H1 (cell line): ENCODE data around the gene SOX6. TPM values are rescaled to one million over a fixed set of nuclear protein-coding genes. Genes with fewer than 3 reads are reported as not detected.

Source experiments
- GABPA ChIP-seq: IDR thresholded peaks from 2 replicates; pipeline ENCODE4 v1.6.1; 2011; ENCODE audit warnings: mild to moderate bottlenecking, low read length, moderate library complexity, borderline replicate concordance; ENCODE audit not compliant: insufficient read depth
- RAD21 ChIP-seq, 2 experiments: IDR thresholded peaks in 1 of 2; conservative IDR thresholded peaks in 1 of 2; 2 replicates each; pipeline ENCODE4 v1.6.1; 2011; ENCODE audit warnings: low read depth in 2 of 2, low read length in 2 of 2, improper control_type of control experiment in 1 of 2, inconsistent platforms in 1 of 2, mild to moderate bottlenecking in 1 of 2, moderate library complexity in 1 of 2
- SIX5 ChIP-seq: IDR thresholded peaks from 2 replicates; pipeline ENCODE4 v1.6.1; 2011; ENCODE audit warnings: mild to moderate bottlenecking, low read depth, low read length
- USF2 ChIP-seq: IDR thresholded peaks from 2 replicates; pipeline ENCODE4 v1.6.1; 2011; ENCODE audit warnings: low read length, improper control_type of control experiment
- polyA plus RNA-seq, 7 experiments: library from polyadenylated mRNA; depleted of rRNA in 3 of 7; stranded (reverse) in 5 of 7; unstranded in 2 of 7; fragments of >200 nt in 5 of 7; fragments of 200-250 nt in 2 of 7; gene quantifications; 1 replicate in 5 of 7; 2 replicates in 1 of 7; 4 replicates in 1 of 7; pipeline versions ENCODE4 v1.2.1 to v1.2.3, GENCODE V29; 2011 to 2013; ENCODE audit warnings: missing spikeins in 2 of 7, mixed read lengths in 2 of 7
- total RNA-seq: library from RNA; stranded (reverse); fragmentation: NEBNext Ultra II Directional; extraction: Animal tissue kit (Norgen Biotek cat#: 25700); gene quantifications from 2 replicates; pipeline ENCODE4 v1.2.1, GENCODE V29; 2021

SOX6 gene
- total and polyA plus RNA-seq, 2 of the 8 experiments (the other 6 are each of a cell fraction or from before 2014, with no cell fraction given) = 0.09 TPM; not detected in 1

DNA sequence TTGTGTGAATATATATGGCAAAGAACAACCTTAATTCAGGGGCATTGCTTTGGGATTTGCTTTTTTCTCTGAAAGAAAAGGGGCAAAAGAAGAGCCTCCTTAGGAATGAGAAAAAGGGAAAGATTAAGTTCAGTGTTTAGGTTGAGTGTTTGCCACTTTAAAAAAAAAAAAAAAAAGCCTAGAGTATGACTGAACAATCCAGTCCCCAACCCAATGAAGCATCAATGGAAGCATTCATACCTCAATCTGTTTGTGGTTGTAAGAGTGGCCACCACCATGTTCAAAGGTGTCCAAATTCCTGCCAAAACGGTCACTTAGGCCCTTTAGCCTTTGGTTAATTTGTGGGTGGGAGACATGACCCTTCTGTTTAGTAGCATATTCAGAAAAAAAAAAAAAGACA, 260.6 kb downstream of the SOX6 start (continued):
- TF ChIP-seq USF2 = no peak
- no peak for TF ChIP-seq SIX5
- no peak for TF ChIP-seq RAD21 (IDR thresholded peaks at IDR 0.05 in 1 of 2, conservative IDR thresholded peaks at IDR 0.05 in 1 of 2; ENCODE audit: low read depth in 2 of 2, low read length in 2 of 2)
- no peak for TF ChIP-seq GABPA
